ENCODE results near the gene ADAMTSL4. TPM values are rescaled to one million over a fixed set of nuclear protein-coding genes. Genes with fewer than 3 reads are reported as not detected.

The ADAMTSL4 gene
- total RNA-seq, 1 experiment from 2014 or later = 9.5 TPM

- TF ChIP-seq SIN3A (IDR thresholded peaks at IDR 0.05; ENCODE audit: borderline replicate concordance, insufficient read depth, low read depth, low read length) (no peak), TCF7L2 (IDR thresholded peaks at IDR 0.05; ENCODE audit: low read depth, low read length) (no peak), POLR2AphosphoS5 (IDR thresholded peaks at IDR 0.05; ENCODE audit: low read depth, low read length) (no peak), REST (IDR thresholded peaks at IDR 0.05; ENCODE audit: insufficient read depth in 1 of 2, low read depth in 2 of 2, low read length in 1 of 2) (no peak), CTCF (IDR thresholded peaks at IDR 0.05) (no peak)
- CTCF ChIA-PET = no interaction called here
Observed at GRCh38 chr1:150553392-150554085, 4.3 kb downstream of the ADAMTSL4 start.

GRCh38 chr1:150554086-150554452 is 4.9 kb downstream of the ADAMTSL4 start:
- TF ChIP-seq REST (IDR thresholded peaks at IDR 0.05; ENCODE audit: insufficient read depth in 1 of 2, low read depth in 2 of 2, low read length in 1 of 2) (no peak), TCF7L2 (IDR thresholded peaks at IDR 0.05; ENCODE audit: low read depth, low read length) (no peak), CTCF (IDR thresholded peaks at IDR 0.05) (no peak), SIN3A (IDR thresholded peaks at IDR 0.05; ENCODE audit: borderline replicate concordance, insufficient read depth, low read depth, low read length) (no peak), POLR2AphosphoS5 (IDR thresholded peaks at IDR 0.05; ENCODE audit: low read depth, low read length) (no peak)
- ChIA-PET POLR2A (no interaction called here), CTCF (no interaction called here)
- in situ Hi-C loops (cut with HindIII; ENCODE audit: low pct_unique_long_range_greater_than_20kb, low sequenced_read_pairs) (no loop called here), intact Hi-C loops (cut with micrococcal nuclease; ENCODE audit: unreplicated experiment) (no loop called here)
- no peaks in the 10 kb centered on the region for H3K36me3 ChIP-seq (ENCODE audit: control insufficient read depth, insufficient read depth, low read length)
- H3K27ac ChIP-seq (ENCODE audit: low read length) = no peak overlapping the region
- no peak overlapping the region for H3K4me3 ChIP-seq (ENCODE audit: low read depth in 2 of 2, low read length in 2 of 2)
- no peak for DNase-seq (ENCODE audit: low read depth, low spot score)
- H3K9me3 ChIP-seq (ENCODE audit: control insufficient read depth, insufficient read depth, low read depth, low read length) = no peaks in the 10 kb centered on the region
- ATAC-seq = no peak
- peaks cover 27% of the 10 kb centered on the region for H3K4me1 ChIP-seq (ENCODE audit: control insufficient read depth, insufficient read depth, low read length)
- BruUV-seq (replicated peaks) = no TSS peak
- H3K27me3 ChIP-seq (ENCODE audit: control insufficient read depth, insufficient read depth, low read length) = no peaks in the 10 kb centered on the region

More at GRCh38 chr1:150553392-150554085, 4.3 kb downstream of the ADAMTSL4 start:
- DNase-seq (ENCODE audit: low read depth, low spot score) (no peak), ATAC-seq (no peak)
- POLR2A ChIA-PET = no interaction called here
- H3K4me3 ChIP-seq (ENCODE audit: low read depth in 2 of 2, low read length in 2 of 2) = no peak overlapping the region
- peaks cover 27% of the 10 kb centered on the region for H3K4me1 ChIP-seq (ENCODE audit: control insufficient read depth, insufficient read depth, low read length)
- BruUV-seq (replicated peaks) = no TSS peak
- no peaks in the 10 kb centered on the region for H3K36me3 ChIP-seq (ENCODE audit: control insufficient read depth, insufficient read depth, low read length)
- intact Hi-C loops (cut with micrococcal nuclease; ENCODE audit: unreplicated experiment) = no loop called here
- H3K9me3 ChIP-seq (ENCODE audit: control insufficient read depth, insufficient read depth, low read depth, low read length) = no peaks in the 10 kb centered on the region
- in situ Hi-C loops (cut with HindIII; ENCODE audit: low pct_unique_long_range_greater_than_20kb, low sequenced_read_pairs) = no loop called here
- no peak overlapping the region for H3K27ac ChIP-seq (ENCODE audit: low read length)
- no peaks in the 10 kb centered on the region for H3K27me3 ChIP-seq (ENCODE audit: control insufficient read depth, insufficient read depth, low read length)

Data from Panc1 (cell line).